ENCODE data around the gene SSBP4. TPM values are rescaled to one million over a fixed set of nuclear protein-coding genes. Genes with fewer than 3 reads are reported as not detected.

SSBP4 gene
- total and polyA plus RNA-seq, 12 donors = 9.1 to 160 (median 73.7) TPM

GRCh38 chr19:18393836-18394235 lies 25.4 kb upstream of the SSBP4 start:
- no peak for TF ChIP-seq CTCF (IDR thresholded peaks at IDR 0.05)
- no peak for TF ChIP-seq POLR2A (IDR thresholded peaks at IDR 0.05)
- 65 to 82% (median 80%) methylated on average over 7 of the region's 7 CpGs for WGBS, 4 donors
- no peaks in the 10 kb centered on the region for H3K36me3 ChIP-seq (replicated peaks in 1 of 2)
- peaks cover 9 to 17% of the 10 kb centered on the region in 2 donors for H3K4me1 ChIP-seq (replicated peaks in 1 of 2)
- no peaks in the 10 kb centered on the region for H3K9me3 ChIP-seq (replicated peaks in 1 of 3)
- H3K4me3 ChIP-seq = no peak overlapping the region
- peak overlapping the region in 1 of 5 donors; percentile 57 for H3K27ac ChIP-seq
- H3K27me3 ChIP-seq = no peaks in the 10 kb centered on the region
- intact Hi-C loops (cut with DNase I) = no loop called here
- peak in 1 of 7 donors; percentile 49 for DNase-seq

GRCh38 chr19:18396471-18397241 lies 22.5 kb upstream of the SSBP4 start:
- TF ChIP-seq POLR2A (IDR thresholded peaks at IDR 0.05) (peak in 1 of 2 donors; percentile 59), CTCF (IDR thresholded peaks at IDR 0.05) (no peak)
- no peaks in the 10 kb centered on the region for H3K9me3 ChIP-seq (replicated peaks in 1 of 3)
- peak overlapping the region in 1 of 4 donors; percentile 36 for H3K4me3 ChIP-seq
- H3K27me3 ChIP-seq = no peaks in the 10 kb centered on the region
- WGBS, 4 donors = 21 to 50% (median 30%) methylated on average over 2 to 37 of the region's 37 CpGs
- intact Hi-C loops (cut with DNase I) = no loop called here
- no peaks in the 10 kb centered on the region for H3K36me3 ChIP-seq (replicated peaks in 1 of 2)
- peaks cover 9 to 24% of the 10 kb centered on the region in 2 donors for H3K4me1 ChIP-seq (replicated peaks in 1 of 2)
- DNase-seq = peak; percentile 55 to 83 (median 81)
- H3K27ac ChIP-seq = peak overlapping the region; percentile 2 to 89 (median 59)

- no peaks in the 10 kb centered on the region for H3K36me3 ChIP-seq (replicated peaks in 1 of 2)
- H3K27ac ChIP-seq = peak within 1 kb of the TSS; percentile 2 to 89 (median 59)
- peak in 4 of 7 donors; percentile 65 to 74 (median 68) for DNase-seq
- no peaks in the 10 kb centered on the region for H3K27me3 ChIP-seq
- TF ChIP-seq CTCF (IDR thresholded peaks at IDR 0.05) (no peak), POLR2A (IDR thresholded peaks at IDR 0.05) (peak in 1 of 2 donors; percentile 20)
- peak within 1 kb of the TSS in 1 of 4 donors; percentile 36 for H3K4me3 ChIP-seq
- no peaks in the 10 kb centered on the region for H3K9me3 ChIP-seq (replicated peaks in 1 of 3)
- 22 to 51% (median 25%) methylated on average over 6 to 33 of the region's 33 CpGs for WGBS, 4 donors
- intact Hi-C loops (cut with DNase I) = no loop called here
- H3K4me1 ChIP-seq (replicated peaks in 1 of 2) = peaks cover 9 to 24% of the 10 kb centered on the region in 2 donors
These were observed 21.7 kb upstream of the SSBP4 start, which contains the start of gene LRRC25 for GRCh38 chr19:18397242-18398202. TSS of gene LRRC25 (minus strand) at chr19:18397622. CDS start at chr19:18396963, 659 bp downstream.

GRCh38 chr19:18399008-18399407 lies 20.2 kb upstream of the SSBP4 start:
- Histone ChIP-seq H3K27me3 (no peaks in the 10 kb centered on the region), H3K4me3 (no peak overlapping the region), H3K9me3 (replicated peaks in 1 of 3) (no peaks in the 10 kb centered on the region), H3K4me1 (replicated peaks in 1 of 2) (peaks cover 9 to 24% of the 10 kb centered on the region in 2 donors), H3K36me3 (replicated peaks in 1 of 2) (no peaks in the 10 kb centered on the region), H3K27ac (peak overlapping the region in 3 of 5 donors; percentile 26 to 57 (median 35))
- intact Hi-C loops (cut with DNase I) = no loop called here
- TF ChIP-seq CTCF (IDR thresholded peaks at IDR 0.05) (no peak), POLR2A (IDR thresholded peaks at IDR 0.05) (no peak)
- peak in 5 of 7 donors; percentile 75 to 85 (median 81) for DNase-seq
- WGBS, 4 donors = 38 to 42% (median 39%) methylated on average over 6 of the region's 6 CpGs
